HepG2 (cell line): ENCODE measurements around the gene AURKA. TPM values are rescaled to one million over a fixed set of nuclear protein-coding genes. Genes with fewer than 3 reads are reported as not detected.
A peak's percentile ranks its signal among the peaks of the same experiment; 100 is the strongest.

ENCODE experiments used
- AKNA ChIP-seq: sonication (generic); formaldehyde crosslinking; IDR thresholded peaks from 2 replicates; pipeline ENCODE4 v1.4.0; 2020; ENCODE audit warnings: missing genetic modification reagents, borderline replicate concordance
- ATF5 ChIP-seq: sonication (generic); formaldehyde crosslinking; IDR thresholded peaks from 2 replicates; pipeline ENCODE4 v1.4.0; 2020; ENCODE audit warnings: mild to moderate bottlenecking, low read depth, missing genetic modification reagents
- FOXP4 ChIP-seq: sonication (generic); formaldehyde crosslinking; IDR thresholded peaks from 2 replicates; pipeline ENCODE4 v1.4.0; 2020; ENCODE audit warnings: missing genetic modification reagents
- GLI4 ChIP-seq: sonication (generic); formaldehyde crosslinking; IDR thresholded peaks from 2 replicates; pipeline ENCODE4 v1.5.1; 2020; ENCODE audit warnings: missing genetic modification reagents, mild to moderate bottlenecking, moderate library complexity, borderline replicate concordance
- HOXA5 ChIP-seq: sonication (generic); formaldehyde crosslinking; IDR thresholded peaks from 2 replicates; pipeline ENCODE4 v1.4.0; 2020; ENCODE audit warnings: missing genetic modification reagents
- POLR2A ChIP-seq, 2 experiments: IDR thresholded peaks; 2 replicates each; pipeline ENCODE4 v1.6.1; 2011; ENCODE audit warnings: low read depth in 2 of 2, low read length in 2 of 2, mild to moderate bottlenecking in 1 of 2, moderate library complexity in 1 of 2; ENCODE audit not compliant: insufficient read depth in 1 of 2
- RNF219 ChIP-seq: sonication (generic); formaldehyde crosslinking; IDR thresholded peaks from 2 replicates; pipeline ENCODE4 v1.5.0; 2020; ENCODE audit warnings: mild to moderate bottlenecking, missing genetic modification reagents
- SKIL ChIP-seq: sonication (generic); formaldehyde crosslinking; IDR thresholded peaks from 2 replicates; pipeline ENCODE4 v1.8.0; 2022; ENCODE audit warnings: missing genetic modification reagents, mild to moderate bottlenecking, moderate library complexity, borderline replicate concordance
- SP140L ChIP-seq: sonication (generic); formaldehyde crosslinking; IDR thresholded peaks from 2 replicates; pipeline ENCODE4 v1.4.0; 2020; ENCODE audit warnings: missing genetic modification reagents, borderline replicate concordance
- TBL1XR1 ChIP-seq: fragments of 150-350 bp; IDR thresholded peaks from 2 replicates; pipeline ENCODE4 v1.6.1; 2014; ENCODE audit warnings: borderline replicate concordance, low read length; ENCODE audit not compliant: partially characterized antibody
- THYN1 ChIP-seq: sonication (generic); formaldehyde crosslinking; IDR thresholded peaks from 2 replicates; pipeline ENCODE4 v1.8.1; 2023; ENCODE audit warnings: low read depth, mild to moderate bottlenecking, moderate library complexity, missing genetic modification reagents, borderline replicate concordance
- TMF1 ChIP-seq: sonication (generic); formaldehyde crosslinking; IDR thresholded peaks from 2 replicates; pipeline ENCODE4 v1.8.1; 2022; ENCODE audit warnings: low read depth, missing genetic modification reagents
- ZNF577 ChIP-seq: sonication (generic); formaldehyde crosslinking; IDR thresholded peaks from 2 replicates; pipeline ENCODE4 v1.4.0; 2020; ENCODE audit warnings: mild to moderate bottlenecking, low read depth, missing genetic modification reagents, borderline replicate concordance
- polyA plus RNA-seq, 8 experiments: library from polyadenylated mRNA; depleted of rRNA in 3 of 8; stranded (reverse) in 7 of 8; unstranded in 1 of 8; fragments of >200 nt; fragmentation: Illumina TruSeq in 4 of 8; extraction: Trizol in 4 of 8; gene quantifications; 2 replicates each; pipeline versions ENCODE4 v1.2.1 to v1.2.3, GENCODE V29; 2011 to 2016; ENCODE audit warnings: low read depth in 4 of 8, missing spikeins in 1 of 8, mixed read lengths in 1 of 8; ENCODE audit not compliant: insufficient read depth in 1 of 8
- total RNA-seq, 5 experiments: library from RNA; depleted of rRNA; stranded (reverse); fragments of >200 nt; fragmentation: Illumina TruSeq; extraction: Trizol; gene quantifications; 2 replicates each; pipeline ENCODE4 v1.2.3, GENCODE V29; 2016; ENCODE audit warnings: low read depth in 1 of 5

AURKA gene
- total and polyA plus RNA-seq, 2 of the 13 experiments (the other 11 are each of a cell fraction or from before 2014, with no cell fraction given), result 96.4 to 224 TPM

GRCh38 chr20:56359212-56360132 is 32.5 kb downstream of the AURKA start (continued):
- TF ChIP-seq AKNA (CRISPR knock-in tag), result no peak
- TF ChIP-seq ZNF577 (CRISPR knock-in tag), result no peak
- TF ChIP-seq TMF1 (CRISPR knock-in tag), result peak; percentile 47; the same call in 1 of the 2 replicates
- TF ChIP-seq RNF219, result peak; percentile 64; the same call in 1 of the 2 replicates
- TF ChIP-seq HOXA5 (CRISPR knock-in tag), result 0 out of 2 replicates have a peak, but pooled peaks have one; percentile 47
- peak; percentile 68; the same call in 1 of the 2 replicates for TF ChIP-seq SKIL (CRISPR knock-in tag)
- 0 out of 2 replicates have a peak, but pooled peaks have one; percentile 31 for TF ChIP-seq FOXP4 (CRISPR knock-in tag)
- no peak for TF ChIP-seq SP140L (CRISPR knock-in tag)
- TF ChIP-seq GLI4 (CRISPR knock-in tag), result 0 out of 2 replicates have a peak, but pooled peaks have one; percentile 31
- TF ChIP-seq POLR2A (IDR thresholded peaks at IDR 0.05; ENCODE audit: insufficient read depth in 1 of 2, low read depth in 2 of 2, low read length in 2 of 2), result peak; percentile 10 to 58; a peak in 2 of 4 replicates
- TF ChIP-seq THYN1 (CRISPR knock-in tag), result peak; percentile 85; the same call in 1 of the 2 replicates
- TF ChIP-seq ATF5, result 0 out of 2 replicates have a peak, but pooled peaks have one; percentile 32
- peak; percentile 59 for TF ChIP-seq TBL1XR1
